Fibroblast of villous mesenchyme (primary cell): ENCODE data around the gene UNC80. TPM values are rescaled to one million over a fixed set of nuclear protein-coding genes. Genes with fewer than 3 reads are reported as not detected.

Experiments used
- DNase-seq: peaks from one replicate; pipeline ENCODE4 v3.0.0-alpha.2; 2010; ENCODE audit warnings: low read depth
- H3K4me3 ChIP-seq: 2 replicates; pipeline ENCODE4 v1.5.1; 2011; ENCODE audit warnings: low read depth, mild to moderate bottlenecking, low read length
- total RNA-seq: library from RNA; depleted of rRNA; stranded (reverse); fragments of >200 nt; gene quantifications from 2 replicates; pipeline ENCODE4 v1.2.3, GENCODE V29; 2012
- TF ChIP-seq, protein P1 (sequence below): IDR thresholded peaks from 2 replicates; pipeline ENCODE4 v1.5.1; 2012; ENCODE audit warnings: low read depth, mild to moderate bottlenecking, low read length; ENCODE audit not compliant: insufficient read depth

Gene UNC80
- total RNA-seq, 1 donor: not detected

DNA sequence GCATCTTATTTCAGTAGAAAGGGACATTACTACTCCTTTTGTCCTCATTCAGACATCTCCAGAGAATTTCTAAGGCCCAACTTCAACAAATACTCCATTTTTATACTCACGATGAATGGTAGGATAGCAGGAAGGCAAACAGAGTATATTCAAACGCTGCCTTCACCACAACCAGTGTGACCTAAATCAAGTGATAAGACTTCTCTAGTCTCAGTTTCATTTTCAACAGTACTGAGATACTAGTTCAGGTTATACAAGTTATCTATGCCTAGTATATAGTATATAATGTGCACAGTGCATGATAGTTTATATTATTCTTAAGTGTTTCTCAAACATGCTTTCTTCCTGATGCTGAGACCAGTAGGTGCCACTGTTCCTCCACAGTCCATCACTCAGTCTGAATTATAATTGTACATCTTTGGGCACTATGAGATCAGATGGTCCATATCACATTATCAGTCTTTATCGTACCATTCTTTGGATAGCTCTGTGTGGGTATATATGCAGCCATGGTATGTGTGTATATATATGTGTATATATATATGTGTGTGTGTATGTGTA lies 164.6 kb downstream of the UNC80 start:
- TF ChIP-seq, protein P1, sequence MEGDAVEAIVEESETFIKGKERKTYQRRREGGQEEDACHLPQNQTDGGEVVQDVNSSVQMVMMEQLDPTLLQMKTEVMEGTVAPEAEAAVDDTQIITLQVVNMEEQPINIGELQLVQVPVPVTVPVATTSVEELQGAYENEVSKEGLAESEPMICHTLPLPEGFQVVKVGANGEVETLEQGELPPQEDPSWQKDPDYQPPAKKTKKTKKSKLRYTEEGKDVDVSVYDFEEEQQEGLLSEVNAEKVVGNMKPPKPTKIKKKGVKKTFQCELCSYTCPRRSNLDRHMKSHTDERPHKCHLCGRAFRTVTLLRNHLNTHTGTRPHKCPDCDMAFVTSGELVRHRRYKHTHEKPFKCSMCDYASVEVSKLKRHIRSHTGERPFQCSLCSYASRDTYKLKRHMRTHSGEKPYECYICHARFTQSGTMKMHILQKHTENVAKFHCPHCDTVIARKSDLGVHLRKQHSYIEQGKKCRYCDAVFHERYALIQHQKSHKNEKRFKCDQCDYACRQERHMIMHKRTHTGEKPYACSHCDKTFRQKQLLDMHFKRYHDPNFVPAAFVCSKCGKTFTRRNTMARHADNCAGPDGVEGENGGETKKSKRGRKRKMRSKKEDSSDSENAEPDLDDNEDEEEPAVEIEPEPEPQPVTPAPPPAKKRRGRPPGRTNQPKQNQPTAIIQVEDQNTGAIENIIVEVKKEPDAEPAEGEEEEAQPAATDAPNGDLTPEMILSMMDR: peak; percentile 3
- no peak overlapping the region for H3K4me3 ChIP-seq
- no peak for DNase-seq

DNA sequence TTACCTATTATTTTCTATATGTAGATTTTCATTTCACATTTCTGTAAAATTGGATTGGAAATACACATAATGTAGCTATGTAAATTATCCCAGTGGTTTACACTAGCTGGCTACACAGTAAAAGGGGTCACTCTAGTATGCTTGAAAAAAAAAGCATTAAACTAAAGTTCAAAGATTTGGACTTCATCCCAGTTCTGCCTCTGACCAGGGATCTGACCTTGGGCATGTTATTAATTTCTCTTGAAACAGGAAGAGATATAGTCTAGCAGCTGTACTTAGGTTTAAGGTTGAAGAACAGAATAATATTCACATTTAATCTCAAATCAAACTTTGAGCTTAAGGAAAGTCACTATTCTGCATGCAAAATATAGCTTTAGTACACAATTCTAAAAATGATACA lies 166.3 kb downstream of the UNC80 start:
- TF ChIP-seq, protein P1: no peak
- DNase-seq: no peak
- no peak overlapping the region for H3K4me3 ChIP-seq

GRCh38 chr2:209938906-209939305 lies 167.3 kb downstream of the UNC80 start:
- DNase-seq: no peak
- no peak overlapping the region for H3K4me3 ChIP-seq
- TF ChIP-seq, protein P1: no peak

GRCh38 chr2:209940936-209941335 lies 169.3 kb downstream of the UNC80 start:
- H3K4me3 ChIP-seq: no peak overlapping the region
- no peak for DNase-seq
- TF ChIP-seq, protein P1: no peak

DNA sequence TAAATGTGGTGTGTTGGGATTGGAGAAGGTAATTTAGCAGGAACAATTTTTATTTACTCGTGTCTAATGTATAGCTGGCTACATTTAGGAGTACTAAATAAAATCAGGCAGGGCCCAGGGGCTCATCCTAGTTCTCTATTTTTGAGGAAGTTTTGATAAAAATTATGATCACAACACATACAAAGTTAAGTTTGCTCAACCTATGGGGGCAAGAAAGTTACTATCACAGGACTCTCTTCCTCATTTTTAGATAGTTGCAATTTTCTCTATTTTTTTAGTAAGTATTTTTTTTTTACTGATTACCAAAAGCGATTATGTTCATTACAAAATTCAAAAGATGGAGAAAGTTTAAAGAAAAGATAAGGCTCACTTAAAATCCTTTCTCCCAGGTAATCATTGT lies 170.8 kb downstream of the UNC80 start:
- DNase-seq: no peak
- no peak overlapping the region for H3K4me3 ChIP-seq
- TF ChIP-seq, protein P1: no peak

GRCh38 chr2:209942936-209943605 lies 171.4 kb downstream of the UNC80 start:
- no peak for DNase-seq

More at GRCh38 chr2:209942936-209943605, 171.4 kb downstream of the UNC80 start:
- TF ChIP-seq, protein P1: no peak
- no peak overlapping the region for H3K4me3 ChIP-seq
